CD8-positive, alpha-beta memory T cell (primary cell): ENCODE data around the gene ALPK3. TPM values are rescaled to one million over a fixed set of nuclear protein-coding genes. Genes with fewer than 3 reads are reported as not detected.
A peak's percentile ranks its signal among the peaks of the same experiment; 100 is the strongest.

Experiments used
- CTCF ChIA-PET: fragments of 350-600 bp; sonication (Branson Sonifier 250); formaldehyde crosslinking; loops from one replicate; lab custom pipeline; 2021; ENCODE audit warnings: antibody characterized with exemption; lab: Charles Lee
- POLR2A ChIA-PET: fragments of 350-600 bp; sonication (Branson Sonifier 250); formaldehyde crosslinking; loops from one replicate; lab custom pipeline; 2021; ENCODE audit warnings: antibody characterized with exemption; lab: Charles Lee
- DNase-seq, 5 donors: peaks; one replicate each; pipeline versions ENCODE4 v3.0.0 to v3.0.0-alpha.2; 2020 to 2022; ENCODE audit warnings: mixed read lengths in 1 of 5
- H3K27ac ChIP-seq: one replicate; pipeline ENCODE4 v1.7.0; 2013; ENCODE audit warnings: low read depth, mild to moderate bottlenecking, low read length, moderate library complexity
- H3K27me3 ChIP-seq: 2 replicates; pipeline ENCODE4 v1.7.0; 2013; ENCODE audit warnings: low read length, mild to moderate bottlenecking; ENCODE audit not compliant: insufficient read depth, poor library complexity, severe bottlenecking
- H3K36me3 ChIP-seq: 2 replicates; pipeline ENCODE4 v1.7.0; 2013; ENCODE audit warnings: mild to moderate bottlenecking, low read length, moderate library complexity; ENCODE audit not compliant: insufficient read depth
- H3K4me1 ChIP-seq: 2 replicates; pipeline ENCODE4 v1.7.0; 2013; ENCODE audit warnings: mild to moderate bottlenecking, low read length, moderate library complexity; ENCODE audit not compliant: insufficient read depth
- H3K4me3 ChIP-seq: 2 replicates; pipeline ENCODE4 v1.7.0; 2013; ENCODE audit warnings: mild to moderate bottlenecking, low read length
- H3K9me3 ChIP-seq: 2 replicates; pipeline ENCODE4 v1.7.0; 2013; ENCODE audit warnings: mild to moderate bottlenecking, low read length
- H3K27ac Mint-ChIP-seq, 8 donors: one replicate each; pipeline ENCODE4 v1.8.0; 2020 to 2021; ENCODE audit warnings: mixed read lengths in 8 of 8, mild to moderate bottlenecking in 6 of 8, inconsistent platforms in 3 of 8, moderate library complexity in 3 of 8
- H3K27me3 Mint-ChIP-seq, 2 donors: one replicate each; pipeline ENCODE4 v1.8.0; 2020 to 2021; ENCODE audit warnings: mixed read lengths in 2 of 2, mild to moderate bottlenecking in 1 of 2, moderate library complexity in 1 of 2
- H3K36me3 Mint-ChIP-seq, 3 donors: one replicate each; pipeline ENCODE4 v1.8.0; 2020 to 2021; ENCODE audit warnings: mixed read lengths in 3 of 3, inconsistent platforms in 1 of 3, mild to moderate bottlenecking in 1 of 3
- H3K4me1 Mint-ChIP-seq, 3 donors: one replicate each; pipeline ENCODE4 v1.8.0; 2020 to 2021; ENCODE audit warnings: mixed read lengths in 3 of 3, inconsistent platforms in 1 of 3, mild to moderate bottlenecking in 1 of 3
- H3K4me3 Mint-ChIP-seq, 7 donors: one replicate each; pipeline ENCODE4 v1.8.0; 2020 to 2021; ENCODE audit warnings: mixed read lengths in 7 of 7, mild to moderate bottlenecking in 6 of 7, moderate library complexity in 4 of 7, inconsistent platforms in 2 of 7
- H3K9me3 Mint-ChIP-seq, 5 donors: one replicate each; pipeline ENCODE4 v1.8.0; 2020 to 2022; ENCODE audit warnings: mixed read lengths in 5 of 5, mild to moderate bottlenecking in 3 of 5, moderate library complexity in 2 of 5, inconsistent platforms in 1 of 5
- polyA plus RNA-seq: library from polyadenylated mRNA; unstranded; fragments of 300-500 nt; fragmentation: Illumina TruSeq; gene quantifications from one replicate; pipeline ENCODE4 v1.2.3, GENCODE V29; 2021
- total RNA-seq, 2 experiments: library from RNA; stranded (reverse); gene quantifications; one replicate each; pipeline ENCODE4 v1.2.3, GENCODE V29; 2021

ALPK3 gene
- total and polyA plus RNA-seq, 3 experiments from 2014 or later = 0.03 to 0.18 (median 0.07) TPM

- H3K4me1 Mint-ChIP-seq = no peaks in the 10 kb centered on the region
- peaks cover 30% of the 10 kb centered on the region for H3K36me3 ChIP-seq
- H3K9me3 Mint-ChIP-seq = no peaks in the 10 kb centered on the region
- ChIA-PET POLR2A (no interaction called here), CTCF (interaction anchor here (1.4 to 1.5 kb wide), 2 partner anchors 11 to 216 kb away, joined by 3 to 4 read pairs; no protein-coding TSS in a partner anchor)
- DNase-seq = no peak
- no peaks in the 10 kb centered on the region for H3K4me1 ChIP-seq
- peaks cover 0 to 62% (median 17%) of the 10 kb centered on the region in 3 donors for H3K36me3 Mint-ChIP-seq
- H3K9me3 ChIP-seq = no peaks in the 10 kb centered on the region
- no peak overlapping the region for H3K4me3 Mint-ChIP-seq
- H3K4me3 ChIP-seq = no peak overlapping the region
- H3K27ac Mint-ChIP-seq = peak overlapping the region in 4 of 8 donors; percentile 9 to 61 (median 28)
- H3K27ac ChIP-seq = no peak overlapping the region
- no peaks in the 10 kb centered on the region for H3K27me3 Mint-ChIP-seq
- H3K27me3 ChIP-seq = no peaks in the 10 kb centered on the region
These were observed 12.9 kb upstream of the ALPK3 start for GRCh38 chr15:84804005-84804900.

GRCh38 chr15:84805221-84805620, 11.9 kb upstream of the ALPK3 start:
- POLR2A ChIA-PET = no interaction called here
- Histone ChIP-seq H3K4me3 (no peak overlapping the region), H3K36me3 (peaks cover 20% of the 10 kb centered on the region), H3K9me3 (no peaks in the 10 kb centered on the region), H3K27ac (no peak overlapping the region), H3K27me3 (no peaks in the 10 kb centered on the region), H3K4me1 (no peaks in the 10 kb centered on the region)
- no peaks in the 10 kb centered on the region for H3K27me3 Mint-ChIP-seq
- H3K36me3 Mint-ChIP-seq = peaks cover 0 to 52% (median 16%) of the 10 kb centered on the region in 3 donors
- no peaks in the 10 kb centered on the region for H3K9me3 Mint-ChIP-seq
- CTCF ChIA-PET = interaction anchor here (1.2 to 1.5 kb wide), 2 partner anchors 10 to 234 kb away, joined by 3 read pairs; no protein-coding TSS in a partner anchor
- no peak for DNase-seq
- H3K4me1 Mint-ChIP-seq = no peaks in the 10 kb centered on the region
- H3K4me3 Mint-ChIP-seq = no peak overlapping the region
- peak overlapping the region in 3 of 8 donors; percentile 3 to 70 (median 44) for H3K27ac Mint-ChIP-seq

- H3K4me1 Mint-ChIP-seq = no peaks in the 10 kb centered on the region
- peaks cover 0 to 37% (median 10%) of the 10 kb centered on the region in 3 donors for H3K36me3 Mint-ChIP-seq
- Histone ChIP-seq H3K9me3 (no peaks in the 10 kb centered on the region), H3K4me1 (no peaks in the 10 kb centered on the region), H3K27ac (no peak overlapping the region), H3K27me3 (no peaks in the 10 kb centered on the region), H3K4me3 (no peak overlapping the region), H3K36me3 (peaks cover 7% of the 10 kb centered on the region)
- no peaks in the 10 kb centered on the region for H3K27me3 Mint-ChIP-seq
- H3K27ac Mint-ChIP-seq = peak overlapping the region in 2 of 8 donors; percentile 27 to 33
- no peak for DNase-seq
- CTCF ChIA-PET = no interaction called here
- no peaks in the 10 kb centered on the region for H3K9me3 Mint-ChIP-seq
- H3K4me3 Mint-ChIP-seq = no peak overlapping the region
- POLR2A ChIA-PET = interaction anchor here (0.6 kb wide), 1 partner anchor 33 kb away, joined by 3 read pairs; no protein-coding TSS in a partner anchor
These were observed 9.9 kb upstream of the ALPK3 start for GRCh38 chr15:84807228-84807627.

DNA sequence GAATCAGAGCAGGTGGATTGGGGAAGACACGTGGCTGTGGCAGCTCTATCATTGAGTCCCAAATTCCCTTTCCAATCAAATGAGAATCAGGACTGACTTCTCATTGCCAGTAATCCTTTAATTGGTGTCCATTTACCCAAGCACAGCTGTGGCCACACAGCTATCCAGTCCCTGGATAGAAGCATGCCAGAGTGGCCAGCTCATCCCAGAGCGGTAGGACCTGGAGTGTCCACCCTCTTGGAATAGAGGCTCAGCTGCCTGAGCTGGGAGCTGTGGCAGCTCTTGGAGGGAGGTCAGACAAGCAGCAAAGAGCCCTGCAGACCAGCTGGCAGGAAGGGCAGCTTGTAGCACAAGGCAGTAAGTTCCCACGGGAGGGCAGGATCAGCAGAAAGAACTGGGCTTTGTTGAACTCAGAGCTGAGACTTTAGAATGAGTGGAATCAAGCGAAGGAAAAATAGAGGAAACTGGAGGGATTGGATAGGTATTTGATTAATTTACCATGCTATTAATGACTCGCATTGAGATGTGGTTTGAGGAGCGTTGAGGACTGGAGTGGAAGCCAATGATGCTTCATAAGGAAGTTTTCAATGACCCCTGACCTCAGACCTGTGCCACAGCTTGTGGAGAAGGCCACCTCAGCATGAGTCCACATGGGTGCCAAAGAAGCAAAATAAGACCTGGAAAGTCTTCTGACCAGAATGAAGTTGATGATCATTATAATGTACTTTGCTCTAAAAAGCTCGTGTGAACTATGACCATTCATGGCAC, 6.9 kb upstream of the ALPK3 start:
- Mint-ChIP-seq H3K36me3 (peaks cover 0 to 10% (median 4%) of the 10 kb centered on the region in 3 donors), H3K27me3 (peaks cover 0 to 3% of the 10 kb centered on the region in 2 donors), H3K4me3 (no peak overlapping the region), H3K9me3 (no peaks in the 10 kb centered on the region), H3K4me1 (no peaks in the 10 kb centered on the region), H3K27ac (peak overlapping the region in 2 of 8 donors; percentile 8 to 52)
- no peaks in the 10 kb centered on the region for H3K9me3 ChIP-seq
- no peaks in the 10 kb centered on the region for H3K4me1 ChIP-seq
- ChIA-PET POLR2A (no interaction called here), CTCF (interaction anchor here (1.4 kb wide), 1 partner anchor 152 kb away, joined by 3 read pairs; the partner anchor contains the start of gene NMB)
- H3K27ac ChIP-seq = no peak overlapping the region
- no peaks in the 10 kb centered on the region for H3K27me3 ChIP-seq
- DNase-seq = no peak
- H3K36me3 ChIP-seq = no peaks in the 10 kb centered on the region
- no peak overlapping the region for H3K4me3 ChIP-seq

DNA sequence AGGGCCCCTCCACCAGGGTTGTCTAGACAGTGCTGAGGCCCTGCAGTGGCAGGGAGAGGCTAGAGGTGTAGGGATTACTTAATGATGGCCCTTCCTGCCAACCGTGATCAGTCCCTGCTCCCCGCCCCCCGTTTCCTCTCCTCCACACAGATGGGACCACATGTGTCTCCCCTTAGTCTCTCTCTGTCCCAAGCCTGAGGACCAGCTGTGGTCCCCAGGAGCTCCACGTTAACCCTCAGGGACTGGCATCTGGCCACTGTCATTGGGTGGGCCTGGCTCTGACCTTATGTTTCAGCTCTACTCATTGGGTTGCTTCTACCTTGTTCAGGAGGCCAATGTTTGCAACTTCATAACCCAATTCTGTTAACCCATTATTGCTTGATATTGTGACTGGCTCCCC, 6.0 kb upstream of the ALPK3 start:
- peaks cover 0 to 1% (median 0%) of the 10 kb centered on the region in 3 donors for H3K4me1 Mint-ChIP-seq
- CTCF ChIA-PET = no interaction called here
- peaks cover 0 to 7% (median 4%) of the 10 kb centered on the region in 3 donors for H3K36me3 Mint-ChIP-seq
- Histone ChIP-seq H3K27me3 (no peaks in the 10 kb centered on the region), H3K4me1 (no peaks in the 10 kb centered on the region), H3K4me3 (no peak overlapping the region), H3K27ac (no peak overlapping the region), H3K36me3 (no peaks in the 10 kb centered on the region), H3K9me3 (no peaks in the 10 kb centered on the region)
- POLR2A ChIA-PET = no interaction called here
- no peak overlapping the region for H3K27ac Mint-ChIP-seq
- no peak overlapping the region for H3K4me3 Mint-ChIP-seq
- peaks cover 3 to 11% of the 10 kb centered on the region in 2 donors for H3K27me3 Mint-ChIP-seq
- H3K9me3 Mint-ChIP-seq = no peaks in the 10 kb centered on the region
- DNase-seq = no peak

DNA sequence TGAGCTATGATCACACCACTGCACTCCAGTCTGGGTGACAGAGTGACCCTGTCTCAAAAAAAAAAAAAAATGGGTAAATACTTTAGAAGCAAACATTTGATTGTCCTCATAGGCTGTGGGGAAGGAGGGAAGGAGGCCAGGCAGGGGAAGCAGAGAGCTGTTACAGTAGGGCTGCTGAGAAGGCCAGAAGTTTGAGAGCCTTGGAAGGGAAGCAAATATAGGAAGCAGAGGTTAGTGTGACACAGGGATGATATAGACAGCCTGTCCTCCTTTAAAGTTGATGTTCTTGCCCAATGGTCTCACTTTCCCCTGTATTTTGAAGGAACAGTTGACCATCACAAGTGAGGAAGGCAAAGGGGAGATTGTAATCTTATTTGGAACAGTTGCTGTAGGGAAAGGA, 5.3 kb upstream of the ALPK3 start:
- no peaks in the 10 kb centered on the region for H3K4me1 ChIP-seq
- no peaks in the 10 kb centered on the region for H3K27me3 ChIP-seq
- H3K9me3 Mint-ChIP-seq = no peaks in the 10 kb centered on the region
- no peaks in the 10 kb centered on the region for H3K9me3 ChIP-seq
- H3K4me1 Mint-ChIP-seq = peaks cover 3 to 4% (median 3%) of the 10 kb centered on the region in 3 donors
- no peak overlapping the region for H3K4me3 ChIP-seq
- CTCF ChIA-PET = no interaction called here
- H3K4me3 Mint-ChIP-seq = no peak overlapping the region
- H3K36me3 Mint-ChIP-seq = peaks cover 0 to 6% (median 4%) of the 10 kb centered on the region in 3 donors
- DNase-seq = no peak
- no peak overlapping the region for H3K27ac Mint-ChIP-seq
- H3K27ac ChIP-seq = no peak overlapping the region
- no peaks in the 10 kb centered on the region for H3K36me3 ChIP-seq
- POLR2A ChIA-PET = no interaction called here
- peaks cover 5 to 16% of the 10 kb centered on the region in 2 donors for H3K27me3 Mint-ChIP-seq

- Mint-ChIP-seq H3K9me3 (no peaks in the 10 kb centered on the region), H3K27ac (peak overlapping the region in 1 of 8 donors; percentile 19), H3K4me3 (no peak overlapping the region), H3K4me1 (peaks cover 3 to 5% (median 4%) of the 10 kb centered on the region in 3 donors), H3K36me3 (peaks cover 0 to 2% (median 0%) of the 10 kb centered on the region in 3 donors), H3K27me3 (peaks cover 6 to 16% of the 10 kb centered on the region in 2 donors)
- Histone ChIP-seq H3K4me1 (peaks cover under 1% of the 10 kb centered on the region), H3K27me3 (no peaks in the 10 kb centered on the region), H3K9me3 (no peaks in the 10 kb centered on the region), H3K27ac (no peak overlapping the region), H3K4me3 (no peak overlapping the region), H3K36me3 (no peaks in the 10 kb centered on the region)
- no peak for DNase-seq
- ChIA-PET CTCF (no interaction called here), POLR2A (interaction anchor here (0.5 kb wide), 1 partner anchor 155 kb away, joined by 6 read pairs; the partner anchor contains the start of gene NMB)
These were observed 4.3 kb upstream of the ALPK3 start for GRCh38 chr15:84812842-84813241.
